Activated CD4-positive, alpha-beta memory T cell treated with anti-CD3 and anti-CD28 coated beads, Interleukin-2, amount 10 ng/mL, durations not matched to agents 7 days and 5 days (primary cell): ENCODE data around the gene NLGN1. TPM values are rescaled to one million over a fixed set of nuclear protein-coding genes. Genes with fewer than 3 reads are reported as not detected.

ENCODE experiments used
- CTCF ChIA-PET: fragments of 350-600 bp; sonication (Branson Sonifier 250); formaldehyde crosslinking; loops from one replicate; lab custom pipeline; 2021; ENCODE audit warnings: antibody characterized with exemption, inconsistent platforms; lab: Charles Lee
- POLR2A ChIA-PET: fragments of 350-600 bp; sonication (Branson Sonifier 250); formaldehyde crosslinking; loops from one replicate; lab custom pipeline; 2021; ENCODE audit warnings: antibody characterized with exemption; lab: Charles Lee
- DNase-seq: peaks from one replicate; pipeline ENCODE4 v3.0.0-alpha.2; 2020
- H3K27ac Mint-ChIP-seq: one replicate; pipeline ENCODE4 v1.8.0; 2021; ENCODE audit warnings: mild to moderate bottlenecking, mixed read lengths
- H3K27me3 Mint-ChIP-seq: one replicate; pipeline ENCODE4 v1.8.0; 2021; ENCODE audit warnings: mixed read lengths
- H3K36me3 Mint-ChIP-seq: one replicate; pipeline ENCODE4 v1.8.0; 2021; ENCODE audit warnings: low read depth, mixed read lengths
- H3K4me1 Mint-ChIP-seq: one replicate; pipeline ENCODE4 v1.8.0; 2021; ENCODE audit warnings: mixed read lengths
- H3K4me3 Mint-ChIP-seq: one replicate; pipeline ENCODE4 v1.8.0; 2021; ENCODE audit warnings: mild to moderate bottlenecking, mixed read lengths
- H3K9me3 Mint-ChIP-seq: one replicate; pipeline ENCODE4 v1.8.0; 2021; ENCODE audit warnings: mixed read lengths
- total RNA-seq, 2 experiments: library from RNA; stranded (reverse); gene quantifications; one replicate each; pipeline ENCODE4 v1.2.3, GENCODE V29; 2021

Gene NLGN1
- total RNA-seq, 2 experiments from 2014 or later = not detected

- no peak overlapping the region for H3K4me3 Mint-ChIP-seq
- H3K9me3 Mint-ChIP-seq = peaks cover 3% of the 10 kb centered on the region
- no peaks in the 10 kb centered on the region for H3K27me3 Mint-ChIP-seq
- DNase-seq = no peak
- H3K27ac Mint-ChIP-seq = no peak overlapping the region
- ChIA-PET CTCF (no interaction called here), POLR2A (no interaction called here)
- H3K36me3 Mint-ChIP-seq = no peaks in the 10 kb centered on the region
- no peaks in the 10 kb centered on the region for H3K4me1 Mint-ChIP-seq
These were observed 399.3 kb downstream of the NLGN1 start for GRCh38 chr3:173796890-173797289.

GRCh38 chr3:173799060-173799816 is 401.7 kb downstream of the NLGN1 start:
- POLR2A ChIA-PET = no interaction called here
- no peaks in the 10 kb centered on the region for H3K9me3 Mint-ChIP-seq
- CTCF ChIA-PET = no interaction called here
- H3K4me3 Mint-ChIP-seq = no peak overlapping the region
- DNase-seq = no peak
- no peaks in the 10 kb centered on the region for H3K4me1 Mint-ChIP-seq
- H3K27me3 Mint-ChIP-seq = no peaks in the 10 kb centered on the region
- H3K36me3 Mint-ChIP-seq = no peaks in the 10 kb centered on the region
- H3K27ac Mint-ChIP-seq = no peak overlapping the region

- POLR2A ChIA-PET = no interaction called here
- Mint-ChIP-seq H3K4me1 (no peaks in the 10 kb centered on the region), H3K9me3 (no peaks in the 10 kb centered on the region), H3K4me3 (no peak overlapping the region), H3K36me3 (no peaks in the 10 kb centered on the region), H3K27me3 (no peaks in the 10 kb centered on the region), H3K27ac (no peak overlapping the region)
- DNase-seq = no peak
- CTCF ChIA-PET = no interaction called here
These were observed 402.6 kb downstream of the NLGN1 start for GRCh38 chr3:173800154-173800553.

- Mint-ChIP-seq H3K9me3 (peaks cover 15% of the 10 kb centered on the region), H3K4me1 (no peaks in the 10 kb centered on the region), H3K4me3 (no peak overlapping the region), H3K36me3 (no peaks in the 10 kb centered on the region), H3K27me3 (no peaks in the 10 kb centered on the region), H3K27ac (no peak overlapping the region)
- no peak for DNase-seq
- POLR2A ChIA-PET = no interaction called here
- CTCF ChIA-PET = no interaction called here
These were observed 417.3 kb downstream of the NLGN1 start for GRCh38 chr3:173814809-173815208.

- Mint-ChIP-seq H3K27me3 (no peaks in the 10 kb centered on the region), H3K27ac (no peak overlapping the region), H3K4me3 (no peak overlapping the region), H3K9me3 (peaks cover 14% of the 10 kb centered on the region), H3K36me3 (no peaks in the 10 kb centered on the region), H3K4me1 (no peaks in the 10 kb centered on the region)
- DNase-seq = no peak
- ChIA-PET CTCF (no interaction called here), POLR2A (no interaction called here)
These were observed 421.8 kb downstream of the NLGN1 start for GRCh38 chr3:173819368-173819767.

GRCh38 chr3:173823911-173824460 is 426.4 kb downstream of the NLGN1 start:
- peaks cover 8% of the 10 kb centered on the region for H3K9me3 Mint-ChIP-seq

GRCh38 chr3:173825730-173826129 is 428.2 kb downstream of the NLGN1 start:
- H3K4me1 Mint-ChIP-seq = no peaks in the 10 kb centered on the region
- ChIA-PET POLR2A (no interaction called here), CTCF (no interaction called here)
- no peaks in the 10 kb centered on the region for H3K36me3 Mint-ChIP-seq
- H3K4me3 Mint-ChIP-seq = no peak overlapping the region
- H3K27me3 Mint-ChIP-seq = no peaks in the 10 kb centered on the region
- no peak for DNase-seq
- H3K9me3 Mint-ChIP-seq = peaks cover 5% of the 10 kb centered on the region
- no peak overlapping the region for H3K27ac Mint-ChIP-seq

More at GRCh38 chr3:173823911-173824460, 426.4 kb downstream of the NLGN1 start:
- no peak overlapping the region for H3K27ac Mint-ChIP-seq
- CTCF ChIA-PET = no interaction called here
- no peaks in the 10 kb centered on the region for H3K27me3 Mint-ChIP-seq
- H3K36me3 Mint-ChIP-seq = no peaks in the 10 kb centered on the region
- POLR2A ChIA-PET = no interaction called here
- H3K4me1 Mint-ChIP-seq = no peaks in the 10 kb centered on the region
- no peak overlapping the region for H3K4me3 Mint-ChIP-seq
- no peak for DNase-seq

- no peak for DNase-seq
- no peak overlapping the region for H3K4me3 Mint-ChIP-seq
- no peaks in the 10 kb centered on the region for H3K27me3 Mint-ChIP-seq
- ChIA-PET POLR2A (no interaction called here), CTCF (no interaction called here)
- no peaks in the 10 kb centered on the region for H3K4me1 Mint-ChIP-seq
- no peaks in the 10 kb centered on the region for H3K36me3 Mint-ChIP-seq
- no peak overlapping the region for H3K27ac Mint-ChIP-seq
- H3K9me3 Mint-ChIP-seq = peaks cover 5% of the 10 kb centered on the region
These were observed 428.9 kb downstream of the NLGN1 start for GRCh38 chr3:173826416-173826815.

GRCh38 chr3:173826901-173827609 is 429.5 kb downstream of the NLGN1 start:
- no peaks in the 10 kb centered on the region for H3K27me3 Mint-ChIP-seq
- POLR2A ChIA-PET = no interaction called here
- no peak overlapping the region for H3K4me3 Mint-ChIP-seq
- H3K27ac Mint-ChIP-seq = no peak overlapping the region
- peaks cover 4% of the 10 kb centered on the region for H3K9me3 Mint-ChIP-seq
- H3K4me1 Mint-ChIP-seq = no peaks in the 10 kb centered on the region
- CTCF ChIA-PET = no interaction called here
- no peak for DNase-seq
- H3K36me3 Mint-ChIP-seq = no peaks in the 10 kb centered on the region

GRCh38 chr3:173838644-173839043 is 441.1 kb downstream of the NLGN1 start:
- DNase-seq = no peak
- Mint-ChIP-seq H3K9me3 (peaks cover 4% of the 10 kb centered on the region), H3K36me3 (no peaks in the 10 kb centered on the region), H3K4me1 (no peaks in the 10 kb centered on the region), H3K4me3 (no peak overlapping the region), H3K27ac (no peak overlapping the region), H3K27me3 (no peaks in the 10 kb centered on the region)
- CTCF ChIA-PET = no interaction called here
- POLR2A ChIA-PET = no interaction called here

GRCh38 chr3:173839859-173840258 is 442.3 kb downstream of the NLGN1 start:
- no peak overlapping the region for H3K27ac Mint-ChIP-seq
- no peaks in the 10 kb centered on the region for H3K4me1 Mint-ChIP-seq
- no peak overlapping the region for H3K4me3 Mint-ChIP-seq
- no peaks in the 10 kb centered on the region for H3K27me3 Mint-ChIP-seq
- DNase-seq = no peak
- peaks cover 4% of the 10 kb centered on the region for H3K9me3 Mint-ChIP-seq
- ChIA-PET POLR2A (no interaction called here), CTCF (no interaction called here)
- H3K36me3 Mint-ChIP-seq = no peaks in the 10 kb centered on the region

- Mint-ChIP-seq H3K4me3 (no peak overlapping the region), H3K4me1 (no peaks in the 10 kb centered on the region), H3K36me3 (no peaks in the 10 kb centered on the region), H3K27me3 (no peaks in the 10 kb centered on the region), H3K9me3 (peaks cover 4% of the 10 kb centered on the region), H3K27ac (no peak overlapping the region)
- CTCF ChIA-PET = no interaction called here
- POLR2A ChIA-PET = no interaction called here
- DNase-seq = no peak
These were observed 443.8 kb downstream of the NLGN1 start for GRCh38 chr3:173841334-173841733.

GRCh38 chr3:173843060-173843459 is 445.5 kb downstream of the NLGN1 start:
- no peak for DNase-seq
- POLR2A ChIA-PET = no interaction called here
- Mint-ChIP-seq H3K27me3 (no peaks in the 10 kb centered on the region), H3K27ac (no peak overlapping the region), H3K4me1 (no peaks in the 10 kb centered on the region), H3K4me3 (no peak overlapping the region), H3K36me3 (no peaks in the 10 kb centered on the region), H3K9me3 (peaks cover 4% of the 10 kb centered on the region)
- CTCF ChIA-PET = no interaction called here
